K562 (cell line): Measurements from ENCODE around the gene SLC4A5. TPM values are rescaled to one million over a fixed set of nuclear protein-coding genes. Genes with fewer than 3 reads are reported as not detected.

Source experiments
- ATAC-seq: fragments of 200-7000 bp; cut with Tn5 transposase; 3 replicates; pipeline ENCODE4 v1.9.1; 2020; ENCODE audit warnings: moderate library complexity
- BruUV-seq: library from RNA; stranded (reverse); fragments of 400-500 nt; replicated peaks from 2 replicates; lab custom pipeline; 2021; lab: Mats Ljungman, UMichigan
- CTCF ChIA-PET: fragments of 300-600 bp; formaldehyde crosslinking; extraction: SDS; loops from one replicate; lab custom pipeline; 2021; ENCODE audit warnings: low intra/inter-chr PET ratio; lab: Yijun Ruan, JAX
- POLR2A ChIA-PET: fragments of 300-600, 350-650 bp; sonication (Branson Sonifier 250); formaldehyde crosslinking; extraction: SDS; loops from one replicate; lab custom pipeline; 2021; ENCODE audit warnings: antibody characterized with exemption, inconsistent platforms; lab: Yijun Ruan, JAX
- DNase-seq, 4 experiments: peaks; one replicate each; pipeline versions ENCODE4 v3.0.0 to v3.0.0-alpha.2; 2011 to 2018; ENCODE audit warnings: low spot score in 3 of 4, mixed read lengths in 3 of 4; ENCODE audit errors: extremely low read depth in 1 of 4
- FAIRE-seq: peaks from 2 replicates; lab custom pipeline; 2011; peaks lifted over from hg19 to GRCh38; lab: Jason Lieb, UNC
- H2AFZ ChIP-seq: 2 replicates; pipeline ENCODE4 v1.6.0; 2011; ENCODE audit warnings: low read depth, low read length, control low read depth, inconsistent platforms
- H3K27ac ChIP-seq: fragments of 200-600 bp; 3 replicates; pipeline ENCODE4 v1.8.0; 2011; ENCODE audit warnings: low read depth, mild to moderate bottlenecking, control low read depth, inconsistent platforms, low read length, moderate library complexity, mixed read lengths; ENCODE audit errors: extremely low read depth
- H3K27me3 ChIP-seq, 2 experiments: fragments of 300-600 bp in 1 of 2; 2 replicates in 1 of 2; 3 replicates in 1 of 2; pipeline versions ENCODE4 v1.6.0 to v1.8.0; 2011; ENCODE audit warnings: inconsistent platforms in 2 of 2, low read length in 2 of 2, mild to moderate bottlenecking in 1 of 2, mixed read lengths in 1 of 2, moderate library complexity in 1 of 2; ENCODE audit not compliant: control insufficient read depth in 2 of 2, insufficient read depth in 2 of 2
- H3K36me3 ChIP-seq: fragments of 300-600 bp; 3 replicates; pipeline ENCODE4 v1.8.0; 2011; ENCODE audit warnings: mild to moderate bottlenecking, low read length, inconsistent platforms; ENCODE audit not compliant: control insufficient read depth, insufficient read depth
- H3K4me1 ChIP-seq, 2 experiments: fragments of 200-600 bp in 1 of 2; replicated peaks in 1 of 2; 2 replicates in 1 of 2; 3 replicates in 1 of 2; pipeline versions ENCODE4 v1.5.1 to v1.8.0; 2011; ENCODE audit warnings: inconsistent platforms in 2 of 2, low read length in 2 of 2, mild to moderate bottlenecking in 1 of 2, mixed read lengths in 1 of 2, moderate library complexity in 1 of 2; ENCODE audit not compliant: control insufficient read depth in 2 of 2, insufficient read depth in 2 of 2
- H3K4me2 ChIP-seq: 2 replicates; pipeline ENCODE4 v1.6.1; 2011; ENCODE audit warnings: low read length, control low read depth, inconsistent platforms, mixed read lengths; ENCODE audit not compliant: insufficient read depth
- H3K4me3 ChIP-seq: fragments of 200-600 bp; sonication (generic), shearing (Covaris generic); 2 replicates; pipeline ENCODE4 v1.5.1; 2016; ENCODE audit warnings: control low read depth, inconsistent platforms
- H3K79me2 ChIP-seq: fragments of 200-600 bp; 3 replicates; pipeline ENCODE4 v1.8.0; 2011; ENCODE audit warnings: low read length, inconsistent platforms; ENCODE audit not compliant: control insufficient read depth, insufficient read depth
- H3K9ac ChIP-seq, 2 experiments: 2 replicates each; pipeline versions ENCODE4 v1.6.0 to v1.6.1; 2011; ENCODE audit warnings: low read depth in 2 of 2, low read length in 2 of 2, control low read depth in 1 of 2, inconsistent platforms in 1 of 2, mild to moderate bottlenecking in 1 of 2, mixed read lengths in 1 of 2; ENCODE audit not compliant: insufficient read depth in 1 of 2
- H3K9me1 ChIP-seq: one replicate; pipeline ENCODE4 v1.6.0; 2011; ENCODE audit warnings: inconsistent platforms, mild to moderate bottlenecking, low read length, moderate library complexity; ENCODE audit not compliant: control insufficient read depth, insufficient read depth
- H3K9me3 ChIP-seq: replicated peaks from 2 replicates; pipeline ENCODE4 v1.5.1; 2011; ENCODE audit warnings: low read depth, low read length, inconsistent platforms; ENCODE audit not compliant: control insufficient read depth, insufficient read depth
- H4K20me1 ChIP-seq: replicated peaks from 2 replicates; pipeline ENCODE4 v1.6.1; 2011; ENCODE audit warnings: low read length, inconsistent platforms, mixed read lengths; ENCODE audit not compliant: control insufficient read depth, insufficient read depth
- EGR1 ChIP-seq: fragments of 450-650 bp; conservative IDR thresholded peaks from 2 replicates; pipeline ENCODE4 v1.6.1; 2017; ENCODE audit warnings: mild to moderate bottlenecking
- GTF2A2 ChIP-seq: IDR thresholded peaks from 2 replicates; pipeline ENCODE4 v1.6.1; 2016; ENCODE audit warnings: mild to moderate bottlenecking, missing genetic modification characterization, missing compliant biosample characterization
- HOXB6 ChIP-seq: fragments of 250-450 bp; sonication (Bioruptor Pico); IDR thresholded peaks from 2 replicates; pipeline ENCODE4 v1.5.1; 2022; ENCODE audit warnings: mild to moderate bottlenecking, borderline replicate concordance
- HSF4 ChIP-seq: fragments of 250-450 bp; sonication (Bioruptor Pico); IDR thresholded peaks from 2 replicates; pipeline ENCODE4 v2.1.2; 2022; ENCODE audit warnings: mild to moderate bottlenecking, moderate library complexity, borderline replicate concordance
- LARP7 ChIP-seq: fragments of 450-650 bp; IDR thresholded peaks from 2 replicates; pipeline ENCODE4 v1.6.1; 2016
- NUFIP1 ChIP-seq: fragments of 450-650 bp; IDR thresholded peaks from 2 replicates; pipeline ENCODE4 v1.6.1; 2018; ENCODE audit not compliant: partially characterized antibody
- RBM25 ChIP-seq: fragments of 200-400 bp; formaldehyde crosslinking; IDR thresholded peaks from 2 replicates; pipeline ENCODE4 v1.6.1; 2018; ENCODE audit warnings: low read length, low read depth, moderate library complexity; ENCODE audit not compliant: severe bottlenecking
- SIN3B ChIP-seq: fragments of 450-650 bp; IDR thresholded peaks from 2 replicates; pipeline ENCODE4 v1.6.1; 2017; ENCODE audit warnings: low read depth, mild to moderate bottlenecking, moderate library complexity
- TCFL5 ChIP-seq: fragments of 250-450 bp; sonication (Bioruptor Pico); conservative IDR thresholded peaks from 2 replicates; pipeline ENCODE4 v1.6.1; 2021; ENCODE audit warnings: mild to moderate bottlenecking, moderate library complexity, matching md5 sums
- TFAM ChIP-seq: fragments of 250-450 bp; sonication (Bioruptor Pico); conservative IDR thresholded peaks from 2 replicates; pipeline ENCODE4 v1.5.0; 2021; ENCODE audit warnings: mild to moderate bottlenecking, moderate library complexity
- TFE3 ChIP-seq: fragments of 450-650 bp; formaldehyde crosslinking; IDR thresholded peaks from 2 replicates; pipeline ENCODE4 v1.4.0; 2020; ENCODE audit warnings: mild to moderate bottlenecking, mixed read lengths
- THAP12 ChIP-seq: fragments of 250-450 bp; sonication (Bioruptor Pico); IDR thresholded peaks from 2 replicates; pipeline ENCODE4 v1.9.0; 2021; ENCODE audit warnings: mild to moderate bottlenecking, inconsistent platforms
- ZKSCAN8 ChIP-seq: fragments of 200-800 bp; sonication (Bioruptor generic); IDR thresholded peaks from 2 replicates; pipeline ENCODE4 v1.6.1; 2016; ENCODE audit warnings: missing genetic modification characterization, missing compliant biosample characterization
- ZNF121 ChIP-seq: sonication (generic); formaldehyde crosslinking; conservative IDR thresholded peaks from 2 replicates; pipeline ENCODE4 v1.8.0; 2022; ENCODE audit warnings: missing genetic modification reagents
- ZNF277 ChIP-seq: fragments of 250-450 bp; sonication (Bioruptor Pico); IDR thresholded peaks from 2 replicates; pipeline ENCODE4 v1.8.0; 2022; ENCODE audit warnings: inconsistent platforms, mild to moderate bottlenecking, moderate library complexity, borderline replicate concordance
- ZNF3 ChIP-seq: fragments of 250-450 bp; sonication (Bioruptor Pico); IDR thresholded peaks from 2 replicates; pipeline ENCODE4 v1.5.0; 2021; ENCODE audit warnings: mild to moderate bottlenecking, moderate library complexity
- ZNF512 ChIP-seq: IDR thresholded peaks from 2 replicates; pipeline ENCODE4 v1.6.1; 2016; ENCODE audit warnings: missing genetic modification characterization, missing compliant biosample characterization
- ZNF75A ChIP-seq: fragments of 450-650 bp; formaldehyde crosslinking; IDR thresholded peaks from 2 replicates; pipeline ENCODE4 v1.4.0; 2020; ENCODE audit warnings: mild to moderate bottlenecking
- in situ Hi-C: fragments of 300-500 bp; cut with MboI; formaldehyde crosslinking; loops from 4 replicates; pipeline ENCODE4 v1.15.0; 2018; ENCODE audit warnings: inconsistent platforms, mixed read lengths
- intact Hi-C: fragments of 100-400 bp; cut with micrococcal nuclease; formaldehyde crosslinking; loops from 2 replicates; pipeline ENCODE4 v1.14.2; 2022
- polyA plus RNA-seq, 8 experiments: library from polyadenylated mRNA; depleted of rRNA in 4 of 8; stranded (reverse) in 5 of 8; unstranded in 3 of 8; fragments of >200 nt; fragmentation: Nextera tagmentation in 2 of 8; fragmentation: Illumina TruSeq in 1 of 8; extraction: Ambion mirVana in 2 of 8; extraction: Trizol in 1 of 8; gene quantifications; 2 replicates each; pipeline versions ENCODE4 v1.2.1 to v1.2.3, GENCODE V29; 2011 to 2014; ENCODE audit warnings: inconsistent platforms in 1 of 8, missing spikeins in 1 of 8
- total RNA-seq, 7 experiments: library from RNA; depleted of rRNA in 6 of 7; stranded (reverse); fragments of >200 nt in 6 of 7; fragmentation: Illumina TruSeq in 2 of 7; extraction: Trizol in 2 of 7; gene quantifications; 2 replicates each; pipeline versions ENCODE4 v1.2.1 to v1.2.3, GENCODE V29; 2011 to 2021; ENCODE audit warnings: low replicate concordance in 1 of 7

The SLC4A5 gene
- total and polyA plus RNA-seq, 9 of the 15 experiments (the other 6 are each of a cell fraction or from before 2014, with no cell fraction given): 0.03 to 0.77 (median 0.14) TPM; not detected in 1

- H3K9ac ChIP-seq: no peak overlapping the region
- TF ChIP-seq ZNF277 (CRISPR knock-in tag): no peak
- no peak for TF ChIP-seq HOXB6
- TF ChIP-seq GTF2A2 (tag): no peak
- TF ChIP-seq ZNF3 (CRISPR knock-in tag): no peak
- TF ChIP-seq TFE3 (CRISPR knock-in tag): no peak
- no peak for TF ChIP-seq LARP7
- no peak for TF ChIP-seq TCFL5 (CRISPR knock-in tag)
- no peak for TF ChIP-seq HSF4
- TF ChIP-seq SIN3B: no peak
- peak; percentile 58 for TF ChIP-seq ZNF512 (tag)
- TF ChIP-seq RBM25: peak; percentile 64
- TF ChIP-seq ZNF75A (CRISPR knock-in tag): no peak
- no peak for TF ChIP-seq NUFIP1
- no peak for TF ChIP-seq TFAM (CRISPR knock-in tag)
- no peak for TF ChIP-seq EGR1
- no peak for TF ChIP-seq THAP12 (CRISPR knock-in tag)
- TF ChIP-seq ZNF121: peak; percentile 77
- TF ChIP-seq ZKSCAN8 (CRISPR knock-in tag): no peak
These were observed 30.3 kb downstream of the SLC4A5 start for GRCh38 chr2:74312913-74313312.

More at GRCh38 chr2:74312913-74313312, 30.3 kb downstream of the SLC4A5 start:
- H3K27me3 ChIP-seq: no peaks in the 10 kb centered on the region
- intact Hi-C loops: no loop called here
- no peaks in the 10 kb centered on the region for H3K36me3 ChIP-seq
- no peak overlapping the region for H3K4me2 ChIP-seq
- no TSS peak for BruUV-seq
- H3K4me3 ChIP-seq: no peak overlapping the region
- no peaks in the 10 kb centered on the region for H3K79me2 ChIP-seq
- DNase-seq: no peak
- POLR2A ChIA-PET: interaction anchor here (0.5 to 2.6 kb wide), 6 partner anchors 11 to 1492 kb away, joined by 3 to 10 read pairs (median 4); no protein-coding TSS in a partner anchor
- no peak for FAIRE-seq
- H3K9me3 ChIP-seq: no peaks in the 10 kb centered on the region
- H2AFZ ChIP-seq: peak overlapping the region; percentile 93
- in situ Hi-C loops: no loop called here
- H4K20me1 ChIP-seq: no peaks in the 10 kb centered on the region
- ATAC-seq: no peak
- peaks cover 0 to 23% of the 10 kb centered on the region in 2 experiments; a peak in 3 of 5 replicates for H3K4me1 ChIP-seq
- peak overlapping the region; percentile 61; the same call in 1 of the 3 replicates for H3K27ac ChIP-seq
- CTCF ChIA-PET: no interaction called here
- no peaks in the 10 kb centered on the region for H3K9me1 ChIP-seq
